Stimulated activated CD4-positive, alpha-beta T cell treated with anti-CD3 and anti-CD28 coated beads, Interleukin-1b, Interleukin-23, amount 100 ng/mL, for 1 hour (primary cell): ENCODE measurements around the gene PLEKHG5.

Experiments used
- DNase-seq, 2 donors: peaks; one replicate each; pipeline ENCODE4 v3.0.0-alpha.2; 2020; ENCODE audit warnings: low read depth in 2 of 2

PLEKHG5 gene

GRCh38 chr1:6477039-6477820, 14.2 kb downstream of the PLEKHG5 start:
- no peak for DNase-seq

- DNase-seq = no peak
Observed at GRCh38 chr1:6476483-6476882, 15.0 kb downstream of the PLEKHG5 start.

GRCh38 chr1:6475381-6476133, 15.9 kb downstream of the PLEKHG5 start:
- peak; percentile 64 to 72 for DNase-seq

- no peak for DNase-seq
Observed at GRCh38 chr1:6474815-6475282, 16.6 kb downstream of the PLEKHG5 start.

- no peak for DNase-seq
Observed at GRCh38 chr1:6473974-6474814, 17.3 kb downstream of the PLEKHG5 start.

GRCh38 chr1:6473156-6473555, 18.3 kb downstream of the PLEKHG5 start:
- DNase-seq = no peak

- DNase-seq = no peak
Observed at GRCh38 chr1:6472391-6472790, 19.1 kb downstream of the PLEKHG5 start.

- no peak for DNase-seq
Observed at GRCh38 chr1:6471970-6472368, 19.5 kb downstream of the PLEKHG5 start.

GRCh38 chr1:6471086-6471969, 20.1 kb downstream of the PLEKHG5 start:
- no peak for DNase-seq

- no peak for DNase-seq
Observed at GRCh38 chr1:6470132-6471085, 21.1 kb downstream of the PLEKHG5 start.

GRCh38 chr1:6468729-6469461, 22.6 kb downstream of the PLEKHG5 start:
- DNase-seq = no peak

GRCh38 chr1:6467744-6468688, 23.5 kb downstream of the PLEKHG5 start:
- no peak for DNase-seq

GRCh38 chr1:6467224-6467623, 24.2 kb downstream of the PLEKHG5 start:
- no peak for DNase-seq

GRCh38 chr1:6466751-6467150, 24.7 kb downstream of the PLEKHG5 start:
- DNase-seq = no peak

GRCh38 chr1:6466023-6466422, 25.4 kb downstream of the PLEKHG5 start, which contains the start of gene TNFRSF25:
Gene TNFRSF25, minus strand, starts transcription at chr1:6466173. Its CDS starts 66 bp downstream, at chr1:6466107.
- peak in 1 of 2 donors; percentile 32 for DNase-seq

GRCh38 chr1:6465461-6466005, 25.9 kb downstream of the PLEKHG5 start:
- no peak for DNase-seq

GRCh38 chr1:6464915-6465314, 26.6 kb downstream of the PLEKHG5 start:
- no peak for DNase-seq

- DNase-seq = no peak
Observed at GRCh38 chr1:6464514-6464836, 27.0 kb downstream of the PLEKHG5 start.
